Fibroblast of upper back skin (primary cell): ENCODE results near the gene APBB2.
"Not testable (repeated sequence)": the region's sequence is repeated elsewhere in the genome, so short reads cannot be mapped to it uniquely, and the experiment has no call there.

Source experiments
- DNase-seq: peaks from one replicate; pipeline ENCODE4 v3.0.0-alpha.2; 2013

APBB2 gene

DNA sequence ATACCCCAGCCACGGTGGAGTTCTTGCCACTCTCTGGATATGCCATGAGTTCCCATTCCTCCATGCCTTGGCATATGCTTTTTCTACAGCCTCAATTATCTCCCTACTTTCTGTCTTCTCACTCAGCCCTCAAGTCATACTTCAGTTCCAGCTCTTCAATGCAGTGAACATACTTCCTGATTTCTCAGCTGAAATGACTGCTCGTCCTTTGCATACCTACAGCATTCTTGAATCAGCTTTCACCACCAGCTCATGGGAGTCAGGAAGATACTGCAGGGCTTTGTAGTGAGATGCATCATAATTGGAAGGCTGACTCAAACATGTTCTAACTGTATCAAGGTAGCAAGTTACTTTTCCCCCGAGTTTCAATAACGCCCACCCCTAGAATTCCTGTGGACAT lies 118.4 kb downstream of the APBB2 start:
- DNase-seq = peak; percentile 80

GRCh38 chr4:41095192-41095872 lies 119.0 kb downstream of the APBB2 start:
- DNase-seq = no peak

DNA sequence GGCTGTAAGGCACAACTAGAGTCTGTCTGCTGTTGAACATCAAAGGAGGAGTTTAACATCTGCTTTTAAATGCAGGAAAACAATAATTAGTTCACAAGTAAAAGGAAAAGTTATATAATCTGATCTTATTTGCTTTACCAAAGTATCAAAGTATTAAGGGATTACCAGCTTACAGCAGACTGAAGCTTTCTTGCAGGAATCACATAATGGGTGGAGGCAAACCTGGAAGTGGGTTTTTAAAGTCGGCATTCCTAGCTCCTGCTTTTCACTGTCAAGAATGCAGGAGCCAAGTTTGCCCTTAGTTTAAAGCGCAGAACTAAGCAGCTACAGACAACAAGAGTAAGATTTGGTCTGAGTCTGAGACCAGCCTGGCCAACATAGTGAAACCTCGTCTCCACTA lies 122.2 kb downstream of the APBB2 start:
- DNase-seq = no peak

DNA sequence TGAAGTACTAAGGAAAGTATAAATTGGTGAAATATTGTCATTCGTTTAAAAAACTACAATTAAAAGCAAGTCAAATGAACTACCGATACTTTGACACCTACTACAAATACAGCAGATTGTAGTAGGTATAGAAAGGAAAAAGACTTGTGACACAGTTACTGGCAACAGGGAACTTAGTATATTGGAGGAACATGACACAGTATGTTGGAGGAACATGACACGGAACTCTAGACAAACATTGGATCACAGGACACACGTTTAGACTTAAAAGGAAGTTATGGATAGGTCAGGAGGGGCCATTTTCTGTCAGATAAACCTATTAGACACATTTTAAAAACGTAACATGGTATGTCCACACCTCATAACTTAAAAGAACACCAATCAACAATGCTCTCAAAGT lies 132.5 kb downstream of the APBB2 start:
- DNase-seq = no peak

DNA sequence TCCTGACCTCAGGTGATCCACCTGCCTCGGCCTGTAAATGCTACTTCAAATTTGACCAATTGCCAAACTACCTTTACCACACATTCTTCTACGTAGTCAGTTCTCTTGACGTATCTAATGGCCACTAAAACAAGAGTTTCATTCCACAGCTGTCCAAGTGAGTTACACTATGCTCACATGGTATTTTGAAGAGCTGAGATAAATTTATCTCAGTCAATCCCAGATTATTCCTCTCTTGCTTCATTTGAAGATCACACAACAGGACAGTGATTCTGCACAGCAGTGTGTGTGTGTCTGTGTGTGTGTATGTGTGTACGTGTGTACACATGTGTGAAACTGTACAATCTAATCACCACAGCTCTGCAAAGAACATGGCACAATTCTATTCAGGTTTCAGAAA lies 133.4 kb downstream of the APBB2 start:
- DNase-seq = no peak

DNA sequence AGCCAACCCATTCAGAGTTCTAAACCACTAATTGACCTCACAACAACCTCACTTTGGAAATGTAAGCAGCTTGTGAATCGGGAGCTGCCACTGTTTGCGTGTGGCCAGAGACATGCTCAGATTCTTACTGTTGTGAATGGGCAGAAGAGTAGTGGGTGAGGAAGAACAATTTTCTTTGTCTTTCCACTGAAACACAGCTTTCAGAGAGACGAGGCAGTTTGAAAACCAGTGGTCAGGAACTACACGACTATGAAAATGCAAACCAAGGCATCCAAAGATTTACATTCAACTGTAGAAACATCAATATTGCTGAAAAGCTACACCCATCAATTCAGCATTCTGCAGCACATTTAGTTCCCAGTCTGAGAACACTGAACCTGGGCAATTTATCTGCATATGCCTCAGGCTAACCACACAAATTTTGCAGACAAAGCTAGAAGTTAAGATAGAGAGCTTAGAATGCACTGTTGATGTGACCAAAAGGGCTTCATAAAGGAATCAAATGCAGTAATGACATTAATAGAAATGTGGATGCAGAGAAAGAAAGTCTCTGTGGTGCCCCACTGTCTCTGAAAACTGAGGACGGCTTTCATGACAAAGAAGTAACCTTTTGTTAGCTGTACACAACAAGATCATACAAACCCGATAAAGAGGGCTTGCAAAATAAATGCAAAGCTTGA lies 134.3 kb downstream of the APBB2 start:
- DNase-seq = no peak

DNA sequence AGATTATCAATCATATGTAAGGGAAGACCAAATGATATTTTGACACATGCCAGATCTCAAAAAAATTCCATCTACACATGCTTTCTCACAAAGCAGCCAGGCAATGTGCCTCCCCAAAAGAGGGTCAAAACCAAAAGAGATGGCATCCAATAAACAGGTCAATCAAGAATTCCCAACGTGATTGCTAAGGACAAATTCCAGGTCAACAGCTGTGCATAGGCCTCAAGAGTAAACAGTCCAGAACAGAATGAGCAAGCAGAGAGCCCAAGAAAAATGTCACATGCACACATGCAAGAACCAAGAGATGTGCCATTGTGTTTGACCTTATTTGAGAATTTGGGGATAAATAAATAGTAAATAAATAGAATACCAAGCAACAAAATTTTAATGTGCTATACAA lies 136.7 kb downstream of the APBB2 start:
- no peak for DNase-seq

DNA sequence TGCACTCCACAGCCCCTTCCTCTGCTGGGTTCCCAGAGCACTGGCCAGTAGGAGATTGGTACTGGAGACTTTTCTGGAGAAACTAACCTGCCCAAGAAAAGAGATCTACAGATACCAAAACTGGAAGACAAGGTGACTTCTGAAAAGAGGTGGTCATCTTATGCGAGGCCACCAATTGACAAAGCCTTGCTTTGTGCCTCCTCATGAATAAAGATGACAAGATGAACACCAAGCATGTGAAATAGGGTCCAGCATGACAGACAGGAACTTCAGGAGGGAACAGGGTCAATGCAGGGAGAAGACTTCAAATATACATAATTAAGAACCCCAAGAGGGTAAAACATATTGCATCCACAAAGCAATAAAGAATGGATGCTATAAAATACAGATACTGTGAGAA lies 137.9 kb downstream of the APBB2 start:
- no peak for DNase-seq

GRCh38 chr4:41074215-41074614 lies 140.1 kb downstream of the APBB2 start:
- DNase-seq = no peak

- DNase-seq = no peak
Observed at GRCh38 chr4:41072021-41072777, 142.1 kb downstream of the APBB2 start.

DNA sequence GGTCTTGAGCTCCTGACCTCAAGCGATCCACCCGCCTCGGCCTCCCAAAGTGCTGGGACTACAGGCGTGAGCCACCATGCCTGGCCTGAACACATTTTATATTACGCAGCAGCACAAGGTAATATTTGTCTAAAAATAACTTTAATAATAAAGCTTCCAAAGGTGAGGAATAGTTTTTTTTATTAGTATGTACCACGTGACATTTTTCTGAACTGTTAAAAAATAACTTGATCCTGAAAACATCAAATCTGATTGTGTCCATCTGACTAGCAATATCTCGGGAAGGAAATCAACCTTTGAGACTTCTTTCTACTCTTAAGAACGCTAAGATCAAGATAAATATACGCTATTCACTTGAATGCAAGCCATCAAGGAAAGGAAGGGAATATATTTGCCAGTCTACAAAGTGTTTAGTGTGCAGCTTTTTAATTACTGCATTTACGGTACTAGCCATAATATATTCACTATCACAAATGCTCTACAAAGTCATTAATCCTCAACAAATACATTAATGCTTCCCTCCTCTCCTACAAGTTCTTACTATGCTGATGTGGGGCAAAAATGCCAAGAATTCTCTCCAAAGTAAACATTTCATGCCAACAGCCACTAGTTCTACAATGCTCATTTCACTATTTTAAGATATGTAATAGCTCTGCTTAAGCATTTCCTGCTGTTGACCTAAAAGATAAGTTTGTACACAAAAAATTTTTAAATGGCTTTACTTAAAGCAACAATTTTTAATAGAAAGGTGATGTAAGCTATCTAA lies 143.6 kb downstream of the APBB2 start:
- no peak for DNase-seq

DNA sequence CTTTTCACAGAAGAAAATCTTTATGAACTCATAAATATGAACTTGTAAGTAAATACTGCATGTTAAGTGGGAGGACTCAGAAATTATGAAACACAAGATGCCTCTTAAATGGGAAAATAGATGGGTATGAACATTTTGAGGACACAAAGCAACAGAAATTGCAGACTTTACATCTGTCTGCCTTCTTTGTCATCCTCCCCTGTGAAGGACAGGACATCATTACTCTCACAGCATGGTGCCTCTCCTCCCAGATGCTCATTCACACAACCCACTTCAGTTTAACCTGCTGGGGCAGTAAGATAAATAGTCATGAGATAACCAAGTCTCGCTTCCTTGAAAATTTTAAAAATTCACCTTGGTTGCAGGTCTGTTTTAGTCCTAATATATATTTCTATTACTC lies 144.5 kb downstream of the APBB2 start:
- DNase-seq = no peak

GRCh38 chr4:41069257-41069656 lies 145.1 kb downstream of the APBB2 start:
- DNase-seq = peak; percentile 60

DNA sequence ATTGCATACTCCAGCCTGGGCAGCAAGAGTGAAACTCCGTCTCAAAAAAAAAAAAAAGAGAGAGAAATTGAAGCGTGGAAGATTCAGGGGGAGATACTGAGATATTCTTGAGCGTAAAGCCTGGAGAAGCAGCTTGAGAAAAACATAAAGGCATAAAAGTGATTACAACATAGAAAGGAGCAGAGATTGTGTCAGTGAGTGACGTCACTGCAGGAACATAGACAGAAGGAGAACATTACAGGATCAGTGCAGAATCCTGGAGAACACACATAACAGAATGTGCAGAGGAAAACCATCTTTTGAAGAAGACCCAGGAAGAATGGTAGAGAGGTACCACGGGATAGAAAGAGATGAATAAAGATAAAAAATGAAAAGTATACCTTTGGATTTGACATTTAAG lies 147.0 kb downstream of the APBB2 start:
- DNase-seq = no peak

DNA sequence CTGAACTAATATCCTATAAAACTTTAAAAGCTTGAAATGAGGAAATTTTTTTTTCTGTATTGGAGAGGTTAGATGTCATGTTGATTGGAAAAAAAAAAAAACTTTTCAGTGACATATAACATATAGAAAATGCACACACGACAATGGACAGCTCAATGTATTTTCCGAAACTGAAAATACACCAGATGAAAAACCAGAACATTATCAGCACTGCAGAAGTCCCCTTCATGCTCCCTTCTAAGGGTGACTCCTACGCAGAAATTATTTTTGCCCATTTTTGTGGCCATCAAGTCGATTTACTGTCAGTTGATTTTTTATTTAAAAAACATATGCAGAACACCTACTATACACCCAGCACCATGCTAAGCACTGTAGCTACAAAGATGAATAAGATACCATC lies 148.3 kb downstream of the APBB2 start:
- DNase-seq = no peak

- no peak for DNase-seq
Observed at GRCh38 chr4:41065434-41066006, 148.8 kb downstream of the APBB2 start.

DNA sequence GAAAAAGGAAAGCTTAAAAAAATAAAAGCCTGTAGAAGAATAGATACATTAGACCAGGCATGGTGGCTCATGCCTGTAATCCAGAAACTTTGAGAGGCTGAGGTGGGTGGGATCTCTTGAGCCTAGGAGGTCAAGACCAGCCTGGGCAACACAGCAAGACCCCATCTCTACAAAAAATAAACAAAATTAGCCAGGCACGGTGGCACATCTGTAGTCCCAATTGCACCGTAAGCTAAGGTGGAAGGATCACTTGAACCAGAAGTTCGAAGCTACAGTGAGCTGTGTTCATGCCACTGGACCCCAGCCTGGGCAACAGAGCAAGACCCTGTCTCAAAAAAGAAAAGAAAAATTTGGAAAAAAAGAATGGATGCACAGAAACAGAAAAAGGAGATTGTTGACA lies 149.4 kb downstream of the APBB2 start:
- no peak for DNase-seq

DNA sequence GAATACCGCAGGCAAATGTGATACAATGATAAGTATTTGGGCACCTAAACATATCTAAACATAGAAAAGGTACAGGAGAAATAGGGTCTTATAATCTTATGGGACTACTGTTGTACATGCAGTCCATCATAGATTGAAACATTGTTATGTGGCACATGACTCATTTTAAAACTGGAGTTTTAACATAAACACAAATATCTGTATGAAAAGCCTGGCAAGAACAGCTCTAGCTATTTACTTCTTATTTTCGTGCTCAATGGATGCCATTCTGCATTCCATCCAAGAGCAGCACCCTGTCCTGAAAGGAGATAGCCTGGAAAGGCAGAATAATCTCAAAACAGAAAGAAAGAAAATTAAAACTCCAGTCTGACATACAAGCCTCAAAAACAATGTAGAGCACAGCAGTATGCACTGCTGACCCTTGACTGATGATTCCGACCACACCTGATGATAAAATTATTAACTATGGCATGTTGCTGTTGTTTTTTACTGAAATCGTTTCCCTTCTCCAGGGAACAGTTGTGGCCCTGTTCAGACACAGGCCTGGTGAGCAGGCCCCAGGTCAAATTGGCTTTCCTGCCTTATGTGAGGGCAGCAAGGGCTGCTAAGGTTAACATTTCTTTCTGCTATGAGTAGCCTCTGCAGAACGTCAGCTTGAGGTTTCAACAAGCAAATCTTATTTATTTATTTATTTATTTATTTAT lies 152.7 kb downstream of the APBB2 start:
- DNase-seq = peak; percentile 27

DNA sequence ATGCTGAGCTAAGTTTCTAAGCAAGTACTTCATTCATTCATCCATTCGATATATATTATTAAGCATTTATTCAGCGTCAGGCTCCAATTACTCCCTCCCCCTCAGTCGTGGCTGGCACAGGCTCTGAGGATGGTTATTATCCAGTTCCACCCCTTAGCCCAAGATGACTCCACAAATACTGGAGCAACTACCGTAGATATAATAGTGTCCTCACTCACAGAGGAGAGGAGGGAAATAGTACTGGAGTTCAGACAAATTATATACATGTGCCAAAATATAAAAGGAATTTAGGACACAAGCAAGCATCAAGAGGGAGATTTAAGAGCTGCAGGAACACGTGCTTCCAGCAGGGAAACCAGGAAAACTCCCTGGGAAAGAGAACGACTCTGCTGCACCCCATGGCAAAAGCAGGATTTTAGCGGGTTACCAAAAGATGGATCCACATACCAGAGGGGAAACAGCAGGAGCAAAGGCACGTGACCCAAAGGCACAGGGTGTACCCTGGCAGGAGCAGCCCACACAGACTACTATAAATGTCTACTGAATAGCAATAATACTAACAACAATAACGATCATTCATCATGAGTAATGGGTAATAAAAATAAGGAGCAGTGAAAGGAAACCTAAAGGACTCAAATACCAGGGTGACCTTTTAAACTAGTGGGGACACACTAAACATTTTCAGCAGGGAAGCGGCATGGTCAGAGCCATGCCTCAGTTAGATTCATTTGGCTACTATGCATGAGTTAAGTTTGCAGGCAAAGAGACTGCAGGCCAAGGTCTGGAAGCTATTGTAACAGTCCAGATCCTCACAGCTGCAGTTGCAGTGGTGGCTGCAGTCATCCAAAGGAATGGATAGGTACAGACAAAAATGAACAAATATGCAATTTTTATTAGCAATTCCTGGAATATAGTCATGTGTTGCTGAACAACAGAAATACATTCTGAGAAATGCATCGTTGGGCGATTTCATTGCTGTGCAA lies 153.7 kb downstream of the APBB2 start:
- no peak for DNase-seq

DNA sequence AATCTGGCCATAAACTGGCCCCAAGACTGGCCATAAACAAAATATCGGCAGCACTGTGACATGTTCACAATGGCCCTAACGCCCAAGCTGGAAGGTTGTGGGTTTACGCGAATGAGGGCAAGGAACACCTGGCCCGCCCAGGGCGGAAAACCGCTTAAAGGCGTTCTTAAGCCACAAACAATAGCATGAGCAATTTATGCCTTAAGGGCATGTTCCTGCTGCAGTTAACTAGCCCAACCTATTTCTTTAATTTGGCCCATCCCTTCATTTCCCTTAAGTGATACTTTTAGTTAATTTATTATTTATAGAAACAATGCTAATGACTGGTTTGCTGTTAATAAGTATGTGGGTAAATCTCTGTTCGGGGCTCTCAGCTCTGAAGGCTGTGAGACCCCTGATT lies 154.9 kb downstream of the APBB2 start:
- DNase-seq = not testable (repeated sequence)

DNA sequence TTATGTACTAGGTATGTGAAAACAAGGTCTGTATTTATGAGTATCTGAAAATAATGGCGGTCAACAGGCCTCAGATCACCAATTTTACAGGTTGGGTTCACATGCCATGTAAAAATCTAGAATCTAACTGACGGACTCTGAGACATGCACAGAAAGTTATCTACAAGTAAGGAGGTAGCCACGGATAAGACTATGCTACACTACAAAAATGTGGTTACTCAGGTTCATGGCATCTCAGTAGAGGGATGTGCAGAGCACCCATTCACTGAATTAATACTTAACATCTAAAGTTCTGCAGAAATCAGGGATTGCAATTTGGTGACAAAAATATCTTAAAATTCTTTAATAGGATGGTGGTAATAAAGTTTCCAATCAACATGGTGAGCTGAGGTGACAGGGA lies 155.9 kb downstream of the APBB2 start:
- DNase-seq = peak; percentile 53
